Muscle layer of colon (tissue), 2 donors: ENCODE measurements around the gene SLF2.

Experiments
- H3K27ac ChIP-seq: one replicate; pipeline ENCODE4 v1.7.0; 2013; ENCODE audit warnings: low read depth, mild to moderate bottlenecking, low read length, moderate library complexity
- H3K27me3 ChIP-seq, 2 donors: one replicate each; pipeline ENCODE4 v1.7.0; 2013; ENCODE audit warnings: low read length in 2 of 2, mild to moderate bottlenecking in 2 of 2; ENCODE audit not compliant: insufficient read depth in 2 of 2, control insufficient read depth in 1 of 2
- H3K36me3 ChIP-seq: one replicate; pipeline ENCODE4 v1.7.0; 2013; ENCODE audit warnings: mild to moderate bottlenecking, low read length; ENCODE audit not compliant: insufficient read depth
- H3K4me1 ChIP-seq: one replicate; pipeline ENCODE4 v1.7.0; 2013; ENCODE audit warnings: mild to moderate bottlenecking, low read length; ENCODE audit not compliant: insufficient read depth
- H3K4me3 ChIP-seq, 2 donors: one replicate each; pipeline ENCODE4 v1.7.0; 2013; ENCODE audit warnings: low read length in 2 of 2, low read depth in 1 of 2, mild to moderate bottlenecking in 1 of 2, moderate library complexity in 1 of 2
- H3K9ac ChIP-seq: one replicate; pipeline ENCODE4 v1.7.0; 2013; ENCODE audit warnings: low read length
- H3K9me3 ChIP-seq: one replicate; pipeline ENCODE4 v1.7.0; 2013; ENCODE audit warnings: mild to moderate bottlenecking, low read length
- donor health status: abdominal sarcoma.
- donor health status: Adenocarcinoma of cecum.

The SLF2 gene

GRCh38 chr10:100976906-100977305, 64.1 kb downstream of the SLF2 start:
- Histone ChIP-seq H3K27ac (no peak overlapping the region), H3K4me1 (no peaks in the 10 kb centered on the region), H3K9me3 (no peaks in the 10 kb centered on the region), H3K4me3 (no peak overlapping the region), H3K9ac (no peak overlapping the region), H3K27me3 (no peaks in the 10 kb centered on the region), H3K36me3 (peaks cover 33% of the 10 kb centered on the region)

GRCh38 chr10:100977436-100977835, 64.7 kb downstream of the SLF2 start:
- Histone ChIP-seq H3K27ac (no peak overlapping the region), H3K27me3 (no peaks in the 10 kb centered on the region), H3K9me3 (no peaks in the 10 kb centered on the region), H3K36me3 (peaks cover 33% of the 10 kb centered on the region), H3K4me1 (no peaks in the 10 kb centered on the region), H3K9ac (no peak overlapping the region), H3K4me3 (no peak overlapping the region)

- Histone ChIP-seq H3K9ac (no peak overlapping the region), H3K4me1 (no peaks in the 10 kb centered on the region), H3K27ac (no peak overlapping the region), H3K9me3 (no peaks in the 10 kb centered on the region), H3K4me3 (no peak overlapping the region), H3K36me3 (peaks cover 33% of the 10 kb centered on the region), H3K27me3 (no peaks in the 10 kb centered on the region)
These were observed 65.5 kb downstream of the SLF2 start for GRCh38 chr10:100978121-100978900.

- Histone ChIP-seq H3K9me3 (no peaks in the 10 kb centered on the region), H3K27ac (no peak overlapping the region), H3K4me3 (no peak overlapping the region), H3K4me1 (no peaks in the 10 kb centered on the region), H3K36me3 (peaks cover 33% of the 10 kb centered on the region), H3K9ac (no peak overlapping the region), H3K27me3 (no peaks in the 10 kb centered on the region)
These were observed 66.1 kb downstream of the SLF2 start for GRCh38 chr10:100978901-100979195.

- Histone ChIP-seq H3K4me3 (no peak overlapping the region), H3K27ac (no peak overlapping the region), H3K36me3 (peaks cover 33% of the 10 kb centered on the region), H3K4me1 (no peaks in the 10 kb centered on the region), H3K27me3 (no peaks in the 10 kb centered on the region), H3K9ac (no peak overlapping the region), H3K9me3 (no peaks in the 10 kb centered on the region)
These were observed 67.1 kb downstream of the SLF2 start for GRCh38 chr10:100979791-100980272.

GRCh38 chr10:100980311-100980710, 67.5 kb downstream of the SLF2 start:
- peaks cover 33% of the 10 kb centered on the region for H3K36me3 ChIP-seq
- no peak overlapping the region for H3K9ac ChIP-seq
- no peak overlapping the region for H3K4me3 ChIP-seq
- no peak overlapping the region for H3K27ac ChIP-seq
- H3K4me1 ChIP-seq, result peaks cover under 1% of the 10 kb centered on the region
- no peaks in the 10 kb centered on the region for H3K27me3 ChIP-seq
- H3K9me3 ChIP-seq, result no peaks in the 10 kb centered on the region

GRCh38 chr10:100980711-100981110, 67.9 kb downstream of the SLF2 start:
- Histone ChIP-seq H3K27ac (no peak overlapping the region), H3K4me3 (no peak overlapping the region), H3K9me3 (no peaks in the 10 kb centered on the region), H3K4me1 (peaks cover 4% of the 10 kb centered on the region), H3K36me3 (peaks cover 33% of the 10 kb centered on the region), H3K9ac (no peak overlapping the region), H3K27me3 (no peaks in the 10 kb centered on the region)

GRCh38 chr10:100981178-100981772, 68.5 kb downstream of the SLF2 start:
- Histone ChIP-seq H3K4me1 (peaks cover 10% of the 10 kb centered on the region), H3K27ac (no peak overlapping the region), H3K4me3 (no peak overlapping the region), H3K9ac (no peak overlapping the region), H3K36me3 (peaks cover 37% of the 10 kb centered on the region), H3K9me3 (no peaks in the 10 kb centered on the region), H3K27me3 (no peaks in the 10 kb centered on the region)

- H3K36me3 ChIP-seq, result peaks cover 30% of the 10 kb centered on the region
- H3K27me3 ChIP-seq, result no peaks in the 10 kb centered on the region
- H3K9me3 ChIP-seq, result no peaks in the 10 kb centered on the region
- H3K27ac ChIP-seq, result no peak overlapping the region
- H3K9ac ChIP-seq, result no peak overlapping the region
- H3K4me3 ChIP-seq, result no peak overlapping the region
- H3K4me1 ChIP-seq, result peaks cover 22% of the 10 kb centered on the region
These were observed 70.4 kb downstream of the SLF2 start for GRCh38 chr10:100982916-100983830.

GRCh38 chr10:100983868-100984671, 71.3 kb downstream of the SLF2 start:
- peaks cover 23% of the 10 kb centered on the region for H3K36me3 ChIP-seq
- H3K27me3 ChIP-seq, result no peaks in the 10 kb centered on the region
- H3K27ac ChIP-seq, result no peak overlapping the region

More at GRCh38 chr10:100983868-100984671, 71.3 kb downstream of the SLF2 start:
- Histone ChIP-seq H3K4me1 (peaks cover 28% of the 10 kb centered on the region), H3K4me3 (no peak overlapping the region), H3K9ac (no peak overlapping the region), H3K9me3 (no peaks in the 10 kb centered on the region)
